Left lung (tissue), 10 donors: ENCODE results near the gene ATG5. TPM values are rescaled to one million over a fixed set of nuclear protein-coding genes. Genes with fewer than 3 reads are reported as not detected.

ENCODE experiments used
- ATAC-seq: fragments of 200-7000 bp; cut with Tn5 transposase; one replicate; pipeline ENCODE4 v1.9.1; 2020; ENCODE audit warnings: moderate library complexity
- DNase-seq, 4 donors: peaks; one replicate each; pipeline ENCODE4 v3.0.0-alpha.2; 2013 to 2020
- H3K27ac ChIP-seq, 2 donors: fragments of 200-600 bp; sonication (generic) in 1 of 2; one replicate each; pipeline versions ENCODE4 v1.5.0 to v1.8.0; 2020 to 2021
- H3K27me3 ChIP-seq, 2 donors: fragments of 200-600 bp; sonication (generic) in 1 of 2; one replicate each; pipeline versions ENCODE4 v1.5.0 to v1.8.0; 2020 to 2021
- H3K36me3 ChIP-seq, 2 donors: fragments of 200-600 bp; sonication (generic) in 1 of 2; one replicate each; pipeline versions ENCODE4 v1.5.0 to v1.8.0; 2020 to 2021
- H3K4me1 ChIP-seq, 2 donors: fragments of 200-600 bp; one replicate each; pipeline ENCODE4 v1.8.0; 2021
- H3K4me3 ChIP-seq, 2 donors: fragments of 200-600 bp; sonication (generic) in 1 of 2; one replicate each; pipeline versions ENCODE4 v1.5.0 to v1.8.0; 2020 to 2021; ENCODE audit warnings: mild to moderate bottlenecking in 1 of 2
- H3K9me3 ChIP-seq, 2 donors: fragments of 200-600 bp; sonication (generic) in 1 of 2; one replicate each; pipeline versions ENCODE4 v1.5.0 to v1.8.0; 2020 to 2021
- intact Hi-C, 2 donors: fragments of 100-400 bp; cut with DNase I; formaldehyde crosslinking; loops; one replicate each; pipeline versions ENCODE4 v1.11.2 to v1.14.2; 2022
- polyA plus RNA-seq, 6 donors: library from polyadenylated mRNA; unstranded; fragments of 120-200 nt; gene quantifications; one replicate each; pipeline ENCODE4 v1.2.1, GENCODE V29; 2013; ENCODE audit not compliant: insufficient read length in 6 of 6
- total RNA-seq, 2 donors: library from RNA; stranded (reverse); fragmentation: NEBNext Ultra II Directional; extraction: Animal tissue kit (Norgen Biotek cat#: 25700); gene quantifications; one replicate each; pipeline ENCODE4 v1.2.1, GENCODE V29; 2021
- TF ChIP-seq, protein P1 (sequence below), 2 donors: fragments of 200-600 bp; sonication (generic) in 1 of 2; IDR thresholded peaks; one replicate each; pipeline versions ENCODE4 v1.5.0 to v1.8.0; 2021; ENCODE audit warnings: antibody characterized with exemption in 2 of 2
- donor health status: DM: no; HTN: yes; CAD: no.
- donor health status: DM: no; HTN: no; CAD: no.

Gene ATG5
- total and polyA plus RNA-seq, 8 donors: 30.9 to 42.1 (median 37.4) TPM

DNA sequence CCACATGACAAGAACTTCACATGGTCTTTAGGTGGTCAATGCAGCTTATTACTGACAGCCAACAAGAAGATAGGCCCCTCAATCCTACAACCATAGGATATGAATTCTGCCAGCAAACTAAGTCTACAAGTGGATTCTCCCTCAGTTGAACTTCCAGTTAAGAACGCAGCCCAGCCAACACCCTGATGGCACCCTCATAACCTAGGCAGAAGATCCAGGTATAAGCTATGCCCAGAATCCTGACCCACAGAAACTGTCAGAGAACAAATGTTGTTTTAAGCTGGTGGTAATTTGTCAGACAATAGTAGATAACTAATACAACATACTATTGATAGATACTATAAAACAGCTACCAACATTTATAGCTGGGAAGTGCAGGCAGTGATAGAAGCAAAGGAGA lies 38.8 kb downstream of the ATG5 start:
- Histone ChIP-seq H3K4me3 (no peak overlapping the region), H3K36me3 (peaks cover 0 to 15% of the 10 kb centered on the region in 2 donors), H3K4me1 (no peaks in the 10 kb centered on the region), H3K27me3 (no peaks in the 10 kb centered on the region), H3K9me3 (peaks cover 0 to 11% of the 10 kb centered on the region in 2 donors), H3K27ac (no peak overlapping the region)
- intact Hi-C loops: no loop called here
- no peak for DNase-seq
- no peak for ATAC-seq
- TF ChIP-seq, protein P1, sequence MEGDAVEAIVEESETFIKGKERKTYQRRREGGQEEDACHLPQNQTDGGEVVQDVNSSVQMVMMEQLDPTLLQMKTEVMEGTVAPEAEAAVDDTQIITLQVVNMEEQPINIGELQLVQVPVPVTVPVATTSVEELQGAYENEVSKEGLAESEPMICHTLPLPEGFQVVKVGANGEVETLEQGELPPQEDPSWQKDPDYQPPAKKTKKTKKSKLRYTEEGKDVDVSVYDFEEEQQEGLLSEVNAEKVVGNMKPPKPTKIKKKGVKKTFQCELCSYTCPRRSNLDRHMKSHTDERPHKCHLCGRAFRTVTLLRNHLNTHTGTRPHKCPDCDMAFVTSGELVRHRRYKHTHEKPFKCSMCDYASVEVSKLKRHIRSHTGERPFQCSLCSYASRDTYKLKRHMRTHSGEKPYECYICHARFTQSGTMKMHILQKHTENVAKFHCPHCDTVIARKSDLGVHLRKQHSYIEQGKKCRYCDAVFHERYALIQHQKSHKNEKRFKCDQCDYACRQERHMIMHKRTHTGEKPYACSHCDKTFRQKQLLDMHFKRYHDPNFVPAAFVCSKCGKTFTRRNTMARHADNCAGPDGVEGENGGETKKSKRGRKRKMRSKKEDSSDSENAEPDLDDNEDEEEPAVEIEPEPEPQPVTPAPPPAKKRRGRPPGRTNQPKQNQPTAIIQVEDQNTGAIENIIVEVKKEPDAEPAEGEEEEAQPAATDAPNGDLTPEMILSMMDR (IDR thresholded peaks at IDR 0.05): no peak

DNA sequence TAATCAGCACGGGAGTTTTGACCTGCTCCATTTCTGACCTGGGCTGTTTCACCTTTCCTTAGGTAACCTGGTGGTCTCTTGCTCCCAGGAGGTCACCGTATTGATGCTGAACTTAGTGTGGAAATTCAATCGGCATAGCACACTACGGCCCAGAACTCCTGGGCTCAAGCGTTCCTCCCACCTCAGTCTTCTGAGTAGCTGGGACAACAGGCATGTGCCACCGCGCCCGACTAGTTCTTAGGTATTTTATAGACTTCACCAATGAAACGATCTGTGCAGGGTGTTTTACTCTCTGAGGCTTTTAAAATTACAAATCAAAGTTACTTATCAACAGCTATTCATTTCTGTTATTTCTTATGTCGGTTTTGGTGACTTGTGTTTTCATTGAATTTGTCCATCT lies 42.1 kb downstream of the ATG5 start:
- no peaks in the 10 kb centered on the region for H3K9me3 ChIP-seq
- ATAC-seq (no peak), DNase-seq (no peak)
- peaks cover 0 to 10% of the 10 kb centered on the region in 2 donors for H3K36me3 ChIP-seq
- TF ChIP-seq, protein P1 (IDR thresholded peaks at IDR 0.05): no peak
- H3K27me3 ChIP-seq: no peaks in the 10 kb centered on the region
- H3K4me3 ChIP-seq: no peak overlapping the region
- no peaks in the 10 kb centered on the region for H3K4me1 ChIP-seq
- H3K27ac ChIP-seq: no peak overlapping the region
- intact Hi-C loops: no loop called here

DNA sequence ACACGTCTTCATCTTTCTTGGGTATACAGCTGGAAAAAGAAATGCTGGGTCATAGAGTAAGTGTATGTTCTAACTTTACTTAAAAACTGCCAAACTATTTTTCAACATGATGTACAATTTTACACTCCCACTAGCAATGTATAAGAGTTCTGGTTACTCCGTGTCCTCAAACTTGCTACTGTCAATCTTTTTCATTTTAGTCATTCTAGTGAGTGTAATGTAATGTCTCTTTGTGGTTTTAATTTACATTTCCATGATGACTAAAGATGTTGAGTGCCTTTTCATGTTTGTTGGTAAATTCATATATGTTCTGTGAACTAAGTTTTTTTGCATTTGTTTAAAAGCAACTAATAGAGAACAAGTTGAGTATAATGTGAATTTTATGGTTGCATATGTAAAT lies 43.9 kb downstream of the ATG5 start:
- Histone ChIP-seq H3K27me3 (no peaks in the 10 kb centered on the region), H3K27ac (no peak overlapping the region), H3K9me3 (no peaks in the 10 kb centered on the region), H3K36me3 (peaks cover 0 to 17% of the 10 kb centered on the region in 2 donors), H3K4me1 (no peaks in the 10 kb centered on the region), H3K4me3 (no peak overlapping the region)
- TF ChIP-seq, protein P1 (IDR thresholded peaks at IDR 0.05): no peak
- DNase-seq (no peak), ATAC-seq (no peak)
- intact Hi-C loops: no loop called here

DNA sequence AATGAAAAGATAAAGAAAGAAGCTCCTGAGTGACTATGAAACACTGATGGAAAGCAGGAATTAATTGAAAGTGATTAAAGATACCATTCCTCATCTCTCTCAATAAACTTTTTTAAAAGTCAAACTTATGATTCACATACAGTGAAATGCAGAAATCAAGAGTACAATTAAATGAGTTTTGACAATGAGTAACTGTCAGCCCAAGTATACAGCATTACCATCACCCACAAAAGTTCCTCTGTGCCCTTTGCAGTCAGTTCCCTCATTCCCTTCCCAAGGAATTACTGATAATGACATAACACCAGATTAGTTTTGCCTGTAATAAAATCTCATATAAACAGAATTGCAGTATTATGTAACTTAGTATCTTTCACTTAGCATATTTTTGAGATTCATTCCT lies 44.5 kb downstream of the ATG5 start:
- Histone ChIP-seq H3K27me3 (no peaks in the 10 kb centered on the region), H3K27ac (no peak overlapping the region), H3K4me1 (no peaks in the 10 kb centered on the region), H3K4me3 (no peak overlapping the region), H3K36me3 (peaks cover 0 to 17% of the 10 kb centered on the region in 2 donors), H3K9me3 (no peaks in the 10 kb centered on the region)
- no peak for ATAC-seq
- TF ChIP-seq, protein P1 (IDR thresholded peaks at IDR 0.05): no peak
- DNase-seq: no peak
- intact Hi-C loops: no loop called here

DNA sequence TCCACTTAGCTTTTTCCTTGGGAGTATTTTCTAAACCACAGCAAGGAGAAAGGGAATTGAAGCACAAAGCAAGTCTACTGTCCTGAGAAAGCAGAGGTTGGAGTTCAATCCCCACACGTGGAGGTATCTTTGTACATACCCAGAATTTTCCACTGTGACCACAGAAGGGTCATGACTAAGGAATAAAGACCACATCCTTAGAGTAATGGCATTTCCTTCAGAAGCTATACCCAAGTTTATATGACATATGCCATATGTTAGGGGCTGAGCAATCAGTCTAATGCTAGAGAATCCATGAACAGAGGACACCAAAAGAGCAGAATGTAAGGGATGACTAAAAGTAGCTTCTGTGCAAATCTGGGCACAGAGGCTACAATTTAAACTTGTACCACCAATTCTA lies 46.4 kb downstream of the ATG5 start:
- no peak for ATAC-seq
- TF ChIP-seq, protein P1 (IDR thresholded peaks at IDR 0.05): no peak
- intact Hi-C loops: no loop called here

More for the DNA sequence above, 46.4 kb downstream of the ATG5 start:
- DNase-seq: no peak
- no peaks in the 10 kb centered on the region for H3K9me3 ChIP-seq
- peaks cover 0 to 17% of the 10 kb centered on the region in 2 donors for H3K36me3 ChIP-seq
- H3K27ac ChIP-seq: no peak overlapping the region
- no peak overlapping the region for H3K4me3 ChIP-seq
- H3K4me1 ChIP-seq: no peaks in the 10 kb centered on the region
- no peaks in the 10 kb centered on the region for H3K27me3 ChIP-seq
